HepG2 (cell line): ENCODE measurements around the gene CLDN24. TPM values are rescaled to one million over a fixed set of nuclear protein-coding genes. Genes with fewer than 3 reads are reported as not detected.
"Not testable (repeated sequence)": the region's sequence is repeated elsewhere in the genome, so short reads cannot be mapped to it uniquely, and the experiment has no call there.

Experiments
- ATAC-seq: fragments of 200-7000 bp; cut with Tn5 transposase; 3 replicates; pipeline ENCODE4 v1.9.1; 2020; ENCODE audit warnings: mild to moderate bottlenecking, moderate library complexity
- BruUV-seq: library from RNA; stranded (reverse); fragments of 400-500 nt; replicated peaks from 2 replicates; lab custom pipeline; 2021; lab: Mats Ljungman, UMichigan
- CTCF ChIA-PET: fragments of 300-600 bp; formaldehyde crosslinking; extraction: SDS; loops from one replicate; lab custom pipeline; 2021; ENCODE audit warnings: low total read pairs, inconsistent platforms, low intra/inter-chr PET ratio; lab: Yijun Ruan, JAX
- POLR2A ChIA-PET: fragments of 350-600 bp; sonication (Branson Sonifier 250); formaldehyde crosslinking; loops from one replicate; lab custom pipeline; 2020; ENCODE audit warnings: antibody characterized with exemption, inconsistent platforms; lab: Yijun Ruan, JAX
- DNase-seq: peaks from one replicate; pipeline ENCODE4 v3.0.0-alpha.2; 2015; ENCODE audit warnings: low spot score
- FAIRE-seq: peaks from 3 replicates; lab custom pipeline; 2011; peaks lifted over from hg19 to GRCh38; lab: Jason Lieb, UNC
- H2AFZ ChIP-seq: one replicate; pipeline ENCODE4 v1.6.1; 2011; ENCODE audit warnings: low read length, inconsistent platforms
- H3K27ac ChIP-seq: fragments of 300-600 bp; 3 replicates; pipeline ENCODE4 v1.8.0; 2011; ENCODE audit warnings: mixed run types, mild to moderate bottlenecking, mixed read lengths, low read length, inconsistent platforms; ENCODE audit not compliant: insufficient read depth; ENCODE audit errors: extremely low read length
- H3K27me3 ChIP-seq, 2 experiments: fragments of 200-600 bp in 1 of 2; 2 replicates in 1 of 2; 3 replicates in 1 of 2; pipeline versions ENCODE4 v1.6.0 to v1.8.0; 2011; ENCODE audit warnings: low read length in 2 of 2, mild to moderate bottlenecking in 2 of 2, moderate library complexity in 2 of 2, inconsistent platforms in 1 of 2; ENCODE audit not compliant: insufficient read depth in 2 of 2, control insufficient read depth in 1 of 2
- H3K36me3 ChIP-seq, 2 experiments: fragments of 200-600 bp in 1 of 2; replicated peaks in 1 of 2; 2 replicates in 1 of 2; 3 replicates in 1 of 2; pipeline versions ENCODE4 v1.5.1 to v1.8.0; 2011; ENCODE audit warnings: low read length in 2 of 2, inconsistent platforms in 1 of 2; ENCODE audit not compliant: insufficient read depth in 2 of 2, control insufficient read depth in 1 of 2
- H3K4me1 ChIP-seq: 2 replicates; pipeline ENCODE4 v1.5.1; 2012; ENCODE audit warnings: low read length, inconsistent platforms; ENCODE audit not compliant: insufficient read depth
- H3K4me2 ChIP-seq: 2 replicates; pipeline ENCODE4 v1.6.0; 2011; ENCODE audit warnings: low read depth, low read length, inconsistent platforms
- H3K4me3 ChIP-seq, 3 experiments: fragments of 200-600 bp in 1 of 3; sonication (generic), shearing (Covaris generic) in 1 of 3; replicated peaks in 1 of 3; 2 replicates each; pipeline ENCODE4 v1.5.1; 2011 to 2016; ENCODE audit warnings: low read length in 3 of 3, inconsistent platforms in 2 of 3, low read depth in 2 of 3, mild to moderate bottlenecking in 2 of 3, control low read depth in 1 of 3, mixed read lengths in 1 of 3; ENCODE audit not compliant: insufficient read depth in 1 of 3
- H3K79me2 ChIP-seq: one replicate; pipeline ENCODE4 v1.6.1; 2011; ENCODE audit warnings: low read length, inconsistent platforms; ENCODE audit not compliant: insufficient read depth
- H3K9ac ChIP-seq: 2 replicates; pipeline ENCODE4 v1.6.0; 2011; ENCODE audit warnings: mild to moderate bottlenecking, low read depth, low read length, inconsistent platforms; ENCODE audit not compliant: insufficient read depth
- H3K9me3 ChIP-seq: 2 replicates; pipeline ENCODE4 v1.5.1; 2012; ENCODE audit warnings: mild to moderate bottlenecking, low read length
- H4K20me1 ChIP-seq: 2 replicates; pipeline ENCODE4 v1.6.0; 2011; ENCODE audit warnings: inconsistent platforms, mild to moderate bottlenecking, low read length, moderate library complexity; ENCODE audit not compliant: insufficient read depth
- AGO2 ChIP-seq: fragments of 200-400 bp; formaldehyde crosslinking; optimal IDR thresholded peaks from 2 replicates; pipeline ENCODE3; 2017; ENCODE audit warnings: mild to moderate bottlenecking, low read depth, low read length, moderate library complexity
- CC2D1A ChIP-seq: sonication (generic); formaldehyde crosslinking; IDR thresholded peaks from 2 replicates; pipeline ENCODE4 v1.8.1; 2023; ENCODE audit warnings: mild to moderate bottlenecking, missing genetic modification reagents
- HNF4A ChIP-seq: sonication (generic); formaldehyde crosslinking; IDR thresholded peaks from 2 replicates; pipeline ENCODE4 v1.4.0; 2020; ENCODE audit warnings: missing genetic modification reagents
- HNF4G ChIP-seq, 2 experiments: sonication (generic) in 1 of 2; formaldehyde crosslinking in 1 of 2; IDR thresholded peaks; 2 replicates each; pipeline versions ENCODE4 v1.4.0 to v1.6.1; 2011 to 2020; ENCODE audit warnings: borderline replicate concordance in 2 of 2, low read depth in 2 of 2, mild to moderate bottlenecking in 2 of 2, low read length in 1 of 2, missing genetic modification reagents in 1 of 2, moderate library complexity in 1 of 2
- MAZ ChIP-seq, 2 experiments: sonication (generic) in 1 of 2; formaldehyde crosslinking in 1 of 2; IDR thresholded peaks; 2 replicates each; pipeline versions ENCODE4 v1.5.0 to v1.6.1; 2012 to 2020; ENCODE audit warnings: low read depth in 2 of 2, mild to moderate bottlenecking in 2 of 2, borderline replicate concordance in 1 of 2, improper control_type of control experiment in 1 of 2, low read length in 1 of 2, missing genetic modification reagents in 1 of 2, moderate library complexity in 1 of 2
- POLR2G ChIP-seq: fragments of 200-400 bp; formaldehyde crosslinking; IDR thresholded peaks from 2 replicates; pipeline ENCODE4 v1.6.1; 2018; ENCODE audit warnings: mild to moderate bottlenecking, low read depth, low read length, moderate library complexity
- RBM22 ChIP-seq: fragments of 200-400 bp; formaldehyde crosslinking; optimal IDR thresholded peaks from 2 replicates; pipeline ENCODE3; 2017; ENCODE audit warnings: mild to moderate bottlenecking, low read length, moderate library complexity
- ZC3H13 ChIP-seq: sonication (generic); formaldehyde crosslinking; IDR thresholded peaks from 2 replicates; pipeline ENCODE4 v1.8.1; 2023; ENCODE audit warnings: mild to moderate bottlenecking, missing genetic modification reagents, moderate library complexity
- ZNF263 ChIP-seq: sonication (generic); formaldehyde crosslinking; IDR thresholded peaks from 2 replicates; pipeline ENCODE4 v1.4.0; 2020; ENCODE audit warnings: missing genetic modification reagents
- ZNF431 ChIP-seq: sonication (generic); formaldehyde crosslinking; IDR thresholded peaks from 2 replicates; pipeline ENCODE4 v1.9.0; 2022; ENCODE audit warnings: missing genetic modification reagents, low read depth, mild to moderate bottlenecking, borderline replicate concordance
- ZNF446 ChIP-seq: sonication (generic); formaldehyde crosslinking; IDR thresholded peaks from 2 replicates; pipeline ENCODE4 v1.5.0; 2020; ENCODE audit warnings: mild to moderate bottlenecking, missing genetic modification reagents
- ZNF549 ChIP-seq: sonication (generic); formaldehyde crosslinking; IDR thresholded peaks from 2 replicates; pipeline ENCODE4 v1.5.0; 2020; ENCODE audit warnings: missing genetic modification reagents
- ZNF772 ChIP-seq: sonication (generic); formaldehyde crosslinking; IDR thresholded peaks from 2 replicates; pipeline ENCODE4 v1.5.0; 2020; ENCODE audit warnings: mild to moderate bottlenecking, missing genetic modification reagents
- WGBS: methylation state at CpG from one replicate; pipeline ENCODE4 v1.1.6; 2017; ENCODE audit warnings: low lambda C conversion rate; 5-methylcytosine and 5-hydroxymethylcytosine counted together
- in situ Hi-C: cut with HindIII; loops from 2 replicates; pipeline ENCODE4 v1.10.0; 2017; ENCODE audit warnings: low pct_unique_long_range_greater_than_20kb; ENCODE audit not compliant: extremely low pct_ligation_motif_present
- intact Hi-C: fragments of 100-400 bp; cut with micrococcal nuclease; formaldehyde crosslinking; loops from one replicate; pipeline ENCODE4 v1.10.0; 2022; ENCODE audit not compliant: unreplicated experiment
- polyA plus RNA-seq, 8 experiments: library from polyadenylated mRNA; depleted of rRNA in 3 of 8; stranded (reverse) in 7 of 8; unstranded in 1 of 8; fragments of >200 nt; fragmentation: Illumina TruSeq in 4 of 8; extraction: Trizol in 4 of 8; gene quantifications; 2 replicates each; pipeline versions ENCODE4 v1.2.1 to v1.2.3, GENCODE V29; 2011 to 2016; ENCODE audit warnings: low read depth in 4 of 8, missing spikeins in 1 of 8, mixed read lengths in 1 of 8; ENCODE audit not compliant: insufficient read depth in 1 of 8
- total RNA-seq, 5 experiments: library from RNA; depleted of rRNA; stranded (reverse); fragments of >200 nt; fragmentation: Illumina TruSeq; extraction: Trizol; gene quantifications; 2 replicates each; pipeline ENCODE4 v1.2.3, GENCODE V29; 2016; ENCODE audit warnings: low read depth in 1 of 5

CLDN24 gene
- total and polyA plus RNA-seq, 2 of the 13 experiments (the other 11 are each of a cell fraction or from before 2014, with no cell fraction given): not detected

DNA sequence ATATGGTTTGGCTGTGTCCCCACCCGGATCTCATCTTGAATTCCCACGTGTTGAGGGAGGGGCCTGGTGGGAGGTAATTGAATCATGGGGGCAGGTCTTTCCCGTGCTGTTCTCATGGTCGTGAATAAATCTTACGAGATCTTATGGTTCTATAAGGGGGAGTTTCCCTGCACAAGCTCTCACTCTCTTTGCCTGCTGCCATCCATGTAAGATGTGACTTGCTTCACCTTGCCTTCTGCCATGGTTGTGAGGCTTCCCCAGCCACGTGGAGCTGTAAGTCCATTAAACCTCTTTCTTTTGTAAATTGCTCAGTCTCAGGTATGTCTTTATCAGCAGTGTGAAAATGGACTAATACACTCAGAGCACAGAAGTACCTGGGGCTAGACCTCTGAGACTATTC is 4.2 kb upstream of the CLDN24 start:
- in situ Hi-C loops: not testable (repeated sequence)

DNA sequence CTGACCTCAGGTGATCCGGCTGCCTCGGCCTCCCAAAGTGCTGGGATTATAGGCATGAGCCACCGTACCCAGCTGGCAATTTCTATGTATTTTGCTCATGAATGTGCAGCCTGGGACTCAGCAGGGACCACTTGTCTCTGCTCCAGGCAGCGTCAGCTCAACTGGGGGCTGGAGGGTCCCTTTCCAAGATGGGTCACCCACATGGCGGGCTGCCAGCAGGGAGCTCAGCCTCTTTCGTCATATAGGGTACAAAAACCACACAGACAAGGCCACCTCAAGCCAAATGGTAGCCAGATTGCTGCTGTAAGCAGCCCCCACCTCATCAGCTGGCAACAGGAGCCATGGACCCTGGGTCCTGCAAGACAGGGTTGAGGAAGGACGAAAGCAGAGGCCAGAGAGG is 2.4 kb upstream of the CLDN24 start:
- Histone ChIP-seq H3K4me2 (no peak overlapping the region), H3K9ac (no peak overlapping the region), H3K9me3 (no peaks in the 10 kb centered on the region), H2AFZ (no peak overlapping the region), H3K4me3 (no peak overlapping the region), H3K27ac (no peak overlapping the region), H4K20me1 (no peaks in the 10 kb centered on the region), H3K36me3 (no peaks in the 10 kb centered on the region), H3K4me1 (peaks cover 48% of the 10 kb centered on the region), H3K79me2 (no peaks in the 10 kb centered on the region), H3K27me3 (no peaks in the 10 kb centered on the region; a peak in 1 of 5 replicates)
- ChIA-PET CTCF (no interaction called here), POLR2A (no interaction called here)
- BruUV-seq: no TSS peak
- TF ChIP-seq ZC3H13 (CRISPR knock-in tag) (no peak), MAZ (IDR thresholded peaks at IDR 0.05; ENCODE audit: borderline replicate concordance, low read depth, low read length) (no peak), MAZ (CRISPR knock-in tag; IDR thresholded peaks at IDR 0.05; ENCODE audit: low read depth) (no peak), AGO2 (peak; percentile 52), ZNF263 (CRISPR knock-in tag) (no peak), HNF4A (CRISPR knock-in tag) (no peak), POLR2G (0 out of 2 replicates have a peak, but pooled peaks have one; percentile 22), ZNF772 (CRISPR knock-in tag) (no peak), CC2D1A (no peak), ZNF446 (CRISPR knock-in tag) (no peak), HNF4G (IDR thresholded peaks at IDR 0.05; ENCODE audit: borderline replicate concordance, low read depth, low read length) (no peak), HNF4G (CRISPR knock-in tag; IDR thresholded peaks at IDR 0.05; ENCODE audit: borderline replicate concordance, low read depth) (no peak), RBM22 (peak; percentile 58), ZNF549 (no peak)
- no peak for ATAC-seq
- in situ Hi-C loops (no loop called here), intact Hi-C loops (no loop called here)
- 85% methylated on average over 7 of the region's 7 CpGs for WGBS
- FAIRE-seq: no peak
- no peak for DNase-seq

More for the DNA sequence above, 4.2 kb upstream of the CLDN24 start:
- CTCF ChIA-PET, intact Hi-C loops, H2AFZ ChIP-seq, H3K27me3 ChIP-seq, POLR2A ChIA-PET, H3K9me3 ChIP-seq, H3K4me3 ChIP-seq, BruUV-seq, H3K36me3 ChIP-seq, H3K4me2 ChIP-seq, H3K9ac ChIP-seq, DNase-seq, H3K27ac ChIP-seq, FAIRE-seq, H4K20me1 ChIP-seq, H3K79me2 ChIP-seq, ATAC-seq: not testable (repeated sequence)
- WGBS: 76% methylated on average over 6 of the region's 6 CpGs
- peaks cover 42% of the 10 kb centered on the region for H3K4me1 ChIP-seq
- peak; percentile 74; the same call in 1 of the 2 replicates for TF ChIP-seq ZNF431 (CRISPR knock-in tag)

DNA sequence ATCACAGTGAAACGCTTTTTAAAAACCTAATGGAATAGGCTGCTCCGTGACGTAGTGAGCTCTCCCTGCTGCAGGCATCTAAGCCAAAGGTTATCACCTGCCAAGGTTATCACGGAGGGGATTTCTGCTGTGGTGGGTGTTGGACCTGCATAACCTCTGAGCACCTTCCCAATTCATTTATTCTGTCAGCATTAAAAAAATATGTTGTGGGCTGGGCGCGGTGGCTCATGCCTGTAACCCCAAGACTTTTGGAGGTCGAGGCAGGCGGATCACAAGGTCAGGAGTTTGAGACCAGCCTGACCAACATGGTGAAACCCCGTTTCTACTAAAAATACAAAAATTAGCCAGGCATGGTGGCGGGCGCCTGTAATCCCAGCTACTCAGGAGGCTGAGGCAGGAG is 1.8 kb upstream of the CLDN24 start:
- H3K4me3 ChIP-seq, POLR2A ChIA-PET, H3K36me3 ChIP-seq, H2AFZ ChIP-seq, intact Hi-C loops, CTCF ChIA-PET, H4K20me1 ChIP-seq, H3K79me2 ChIP-seq, H3K4me2 ChIP-seq, BruUV-seq, H3K27ac ChIP-seq, in situ Hi-C loops, ATAC-seq, FAIRE-seq, H3K27me3 ChIP-seq, H3K9ac ChIP-seq, DNase-seq, H3K9me3 ChIP-seq: not testable (repeated sequence)
- peaks cover 48% of the 10 kb centered on the region for H3K4me1 ChIP-seq
- WGBS: 96% methylated on average over 11 of the region's 11 CpGs
